ENCODE data around the gene SH3PXD2A. TPM values are rescaled to one million over a fixed set of nuclear protein-coding genes. Genes with fewer than 3 reads are reported as not detected.
"Not testable (repeated sequence)": the region's sequence is repeated elsewhere in the genome, so short reads cannot be mapped to it uniquely, and the experiment has no call there.

Gene SH3PXD2A
- total RNA-seq, 1 donor from 2014 or later, result 12.4 TPM

DNA sequence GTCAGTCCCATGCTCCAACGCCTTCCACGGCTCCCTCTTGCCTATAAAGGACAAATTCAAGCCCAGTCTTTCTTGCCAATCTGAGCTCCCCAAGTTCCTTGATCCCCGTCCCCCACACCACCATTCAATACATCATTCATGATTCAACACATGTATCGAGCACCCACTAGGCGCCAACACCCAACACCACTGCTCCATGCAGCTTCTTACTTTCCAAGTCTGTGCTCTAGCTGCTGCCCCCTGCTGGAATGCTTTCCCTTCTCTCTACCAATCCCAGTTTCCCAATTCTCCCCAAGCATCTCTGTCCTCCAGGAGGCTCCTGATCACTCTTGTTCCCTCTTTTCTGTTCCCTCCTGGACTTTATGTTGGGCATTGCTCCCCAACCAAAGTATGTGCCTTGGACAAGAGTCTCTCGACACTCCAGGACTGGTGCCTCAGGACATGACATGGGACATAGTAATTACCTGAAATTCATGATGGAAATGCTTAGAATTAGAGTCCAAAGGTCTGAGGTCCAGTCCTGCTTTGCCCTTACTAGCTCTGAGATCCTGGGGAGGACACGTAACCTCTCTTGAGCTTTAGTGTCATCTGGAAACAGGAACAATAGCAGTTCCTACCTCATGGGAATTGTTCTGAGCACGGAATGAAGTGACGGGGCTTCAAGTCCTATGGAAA lies 189.2 kb downstream of the SH3PXD2A start:
- peak; percentile 37 for DNase-seq (ENCODE audit: low read depth)

GRCh38 chr10:103665162-103665889 lies 190.1 kb downstream of the SH3PXD2A start:
- FAIRE-seq (no peak), DNase-seq (ENCODE audit: low read depth) (no peak)
- no peaks in the 10 kb centered on the region for H3K27me3 ChIP-seq (ENCODE audit: control insufficient read depth, insufficient read depth, low read length)
- TF ChIP-seq CTCF (IDR thresholded peaks at IDR 0.05; ENCODE audit: insufficient read depth, low read length, severe bottlenecking), result no peak
- peaks cover 15% of the 10 kb centered on the region for H3K36me3 ChIP-seq (ENCODE audit: control insufficient read depth, insufficient read depth, low read length)
- no peak overlapping the region for H3K4me3 ChIP-seq (ENCODE audit: low read depth, low read length)

More for the DNA sequence above, 189.2 kb downstream of the SH3PXD2A start:
- H3K36me3 ChIP-seq (ENCODE audit: control insufficient read depth, insufficient read depth, low read length), result peaks cover 14% of the 10 kb centered on the region
- no peak overlapping the region for H3K4me3 ChIP-seq (ENCODE audit: low read depth, low read length)
- H3K27me3 ChIP-seq (ENCODE audit: control insufficient read depth, insufficient read depth, low read length), result no peaks in the 10 kb centered on the region
- TF ChIP-seq CTCF (IDR thresholded peaks at IDR 0.05; ENCODE audit: insufficient read depth, low read length, severe bottlenecking), result peak; percentile 67
- no peak for FAIRE-seq

DNA sequence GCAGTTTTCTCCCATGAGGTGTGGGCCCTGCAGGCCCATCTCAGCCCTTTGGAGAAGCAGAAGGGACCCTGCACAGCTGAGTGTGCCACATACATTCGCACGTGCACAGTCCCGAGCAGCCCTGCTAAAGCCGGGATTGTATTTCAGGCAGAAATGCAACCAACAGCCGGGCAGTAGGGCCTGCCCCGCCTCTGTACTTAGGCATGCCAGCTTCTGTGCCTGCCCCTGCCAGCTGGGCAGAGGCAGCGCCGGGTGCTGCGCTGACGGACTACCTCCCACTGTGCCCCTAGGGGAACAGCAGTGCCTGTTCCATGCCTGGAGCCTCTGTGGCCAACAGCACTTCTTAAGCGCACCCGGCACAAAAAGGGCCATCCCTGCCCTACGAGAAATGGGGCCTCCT lies 191.6 kb downstream of the SH3PXD2A start:
- FAIRE-seq (no peak), DNase-seq (ENCODE audit: low read depth) (no peak)
- no peak for TF ChIP-seq CTCF (IDR thresholded peaks at IDR 0.05; ENCODE audit: insufficient read depth, low read length, severe bottlenecking)
- H3K36me3 ChIP-seq (ENCODE audit: control insufficient read depth, insufficient read depth, low read length), result peaks cover 24% of the 10 kb centered on the region
- no peak overlapping the region for H3K4me3 ChIP-seq (ENCODE audit: low read depth, low read length)
- no peaks in the 10 kb centered on the region for H3K27me3 ChIP-seq (ENCODE audit: control insufficient read depth, insufficient read depth, low read length)

- H3K4me3 ChIP-seq (ENCODE audit: low read depth, low read length), result no peak overlapping the region
- FAIRE-seq (peak; percentile 93), DNase-seq (ENCODE audit: low read depth) (no peak)
- no peaks in the 10 kb centered on the region for H3K27me3 ChIP-seq (ENCODE audit: control insufficient read depth, insufficient read depth, low read length)
- peaks cover 21% of the 10 kb centered on the region for H3K36me3 ChIP-seq (ENCODE audit: control insufficient read depth, insufficient read depth, low read length)
- no peak for TF ChIP-seq CTCF (IDR thresholded peaks at IDR 0.05; ENCODE audit: insufficient read depth, low read length, severe bottlenecking)
Observed at GRCh38 chr10:103663236-103663635, 192.1 kb downstream of the SH3PXD2A start.

GRCh38 chr10:103662704-103663103 lies 192.7 kb downstream of the SH3PXD2A start:
- not testable (repeated sequence) for FAIRE-seq
- peaks cover 20% of the 10 kb centered on the region for H3K36me3 ChIP-seq (ENCODE audit: control insufficient read depth, insufficient read depth, low read length)

DNA sequence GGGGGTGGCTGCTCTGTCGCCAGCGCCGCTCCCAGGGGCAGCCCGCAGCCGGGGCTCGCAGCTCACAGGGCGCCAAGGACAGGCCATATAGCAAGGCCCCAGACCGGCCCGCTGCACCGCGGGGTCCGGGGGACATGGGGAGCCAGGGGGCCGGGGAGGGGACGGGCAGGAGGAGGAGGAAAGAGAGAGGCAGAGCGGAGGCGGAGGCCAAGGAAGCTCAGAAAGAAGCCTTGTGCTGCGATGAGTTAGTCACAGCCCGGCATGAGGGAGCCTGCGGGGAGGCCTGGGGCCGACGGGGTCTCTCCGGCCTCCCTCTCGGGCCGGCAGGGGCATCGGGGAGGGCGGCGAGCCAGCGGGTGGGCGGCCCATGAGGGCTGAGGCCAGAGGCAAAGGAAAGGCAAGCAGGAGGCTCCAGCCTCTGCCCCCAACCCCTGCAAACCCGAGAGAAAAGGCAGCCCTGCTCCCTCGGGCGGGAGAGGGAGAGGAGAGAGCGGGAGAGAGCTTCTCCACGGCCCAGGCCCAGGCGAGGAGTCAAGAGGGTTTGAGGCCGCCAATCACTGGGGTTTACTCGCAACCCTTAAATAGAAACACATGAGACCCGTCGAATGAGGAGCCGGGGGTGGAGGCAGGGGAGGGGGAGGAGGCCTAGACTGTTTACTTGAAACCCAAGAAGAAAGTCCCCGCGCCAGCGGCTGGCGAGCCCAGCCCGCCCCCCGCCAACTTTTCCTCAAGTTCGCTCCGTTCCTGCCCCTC lies 194.0 kb downstream of the SH3PXD2A start:
- FAIRE-seq (no peak), DNase-seq (ENCODE audit: low read depth) (no peak)
- peaks cover 20% of the 10 kb centered on the region for H3K36me3 ChIP-seq (ENCODE audit: control insufficient read depth, insufficient read depth, low read length)
- TF ChIP-seq CTCF (IDR thresholded peaks at IDR 0.05; ENCODE audit: insufficient read depth, low read length, severe bottlenecking), result no peak
- no peak overlapping the region for H3K4me3 ChIP-seq (ENCODE audit: low read depth, low read length)
- H3K27me3 ChIP-seq (ENCODE audit: control insufficient read depth, insufficient read depth, low read length), result no peaks in the 10 kb centered on the region

More at GRCh38 chr10:103662704-103663103, 192.7 kb downstream of the SH3PXD2A start:
- DNase-seq (ENCODE audit: low read depth); H3K4me3 ChIP-seq (ENCODE audit: low read depth, low read length); H3K27me3 ChIP-seq (ENCODE audit: control insufficient read depth, insufficient read depth, low read length): not testable (repeated sequence)
